ENCODE data around the gene CIP2A. TPM values are rescaled to one million over a fixed set of nuclear protein-coding genes. Genes with fewer than 3 reads are reported as not detected.

The CIP2A gene
- total and polyA plus RNA-seq, 2 of the 13 experiments (the other 11 are each of a cell fraction or from before 2014, with no cell fraction given) = 7.8 to 36.9 TPM

GRCh38 chr3:108629974-108630373 is 40.7 kb upstream of the CIP2A start:
- no TSS peak for BruUV-seq (replicated peaks)
- Histone ChIP-seq H3K9me3 (ENCODE audit: low read length) (no peaks in the 10 kb centered on the region), H3K79me2 (ENCODE audit: insufficient read depth, low read length) (no peaks in the 10 kb centered on the region), H3K4me3 (replicated peaks in 1 of 3; ENCODE audit: insufficient read depth in 1 of 3, low read depth in 2 of 3, low read length in 3 of 3) (no peak overlapping the region), H3K4me2 (ENCODE audit: low read depth, low read length) (no peak overlapping the region), H3K36me3 (replicated peaks in 1 of 2; ENCODE audit: control insufficient read depth in 1 of 2, insufficient read depth in 2 of 2, low read length in 2 of 2) (no peaks in the 10 kb centered on the region; a peak in 2 of 5 replicates), H3K27me3 (ENCODE audit: control insufficient read depth in 1 of 2, insufficient read depth in 2 of 2, low read length in 2 of 2) (no peaks in the 10 kb centered on the region), H2AFZ (ENCODE audit: low read length) (no peak overlapping the region), H3K27ac (ENCODE audit: extremely low read length, insufficient read depth, low read length) (no peak overlapping the region), H4K20me1 (ENCODE audit: insufficient read depth, low read length) (no peaks in the 10 kb centered on the region), H3K9ac (ENCODE audit: insufficient read depth, low read depth, low read length) (no peak overlapping the region), H3K4me1 (ENCODE audit: insufficient read depth, low read length) (peaks cover 5% of the 10 kb centered on the region; the same call in 1 of the 2 replicates)
- POLR2A ChIA-PET = no interaction called here
- FAIRE-seq (no peak), ATAC-seq (no peak), DNase-seq (ENCODE audit: low spot score) (no peak)
- WGBS (ENCODE audit: low lambda C conversion rate) = 100% methylated on average over 1 of the region's 1 CpG
- intact Hi-C loops (cut with micrococcal nuclease; ENCODE audit: unreplicated experiment) = no loop called here
- in situ Hi-C loops (cut with HindIII; ENCODE audit: extremely low pct_ligation_motif_present, low pct_unique_long_range_greater_than_20kb) = no loop called here
- CTCF ChIA-PET (ENCODE audit: low intra/inter-chr PET ratio, low total read pairs) = no interaction called here
- TF ChIP-seq TGIF2 (CRISPR knock-in tag; IDR thresholded peaks at IDR 0.05) (no peak), MYNN (CRISPR knock-in tag; IDR thresholded peaks at IDR 0.05; ENCODE audit: low read depth) (no peak), PREB (CRISPR knock-in tag; IDR thresholded peaks at IDR 0.05) (no peak), E2F1 (CRISPR knock-in tag; IDR thresholded peaks at IDR 0.05) (no peak), FOXA3 (CRISPR knock-in tag; IDR thresholded peaks at IDR 0.05) (no peak), AGO1 (IDR thresholded peaks at IDR 0.05; ENCODE audit: low read depth, low read length, poor library complexity, severe bottlenecking) (no peak), ZNF609 (CRISPR knock-in tag; IDR thresholded peaks at IDR 0.05; ENCODE audit: borderline replicate concordance) (no peak), MYPOP (CRISPR knock-in tag; IDR thresholded peaks at IDR 0.05) (no peak), DBP (CRISPR knock-in tag; IDR thresholded peaks at IDR 0.05; ENCODE audit: not compliant biosample characterization) (no peak), ZNF12 (CRISPR knock-in tag; IDR thresholded peaks at IDR 0.05) (no peak), NCOA1 (CRISPR knock-in tag; IDR thresholded peaks at IDR 0.05) (no peak), ATF4 (CRISPR knock-in tag; IDR thresholded peaks at IDR 0.05) (no peak), MBNL3 (CRISPR knock-in tag; conservative IDR thresholded peaks at IDR 0.05) (no peak), ZNF841 (CRISPR knock-in tag; IDR thresholded peaks at IDR 0.05; ENCODE audit: borderline replicate concordance) (no peak)
